Heart left ventricle (tissue), 13 donors: Measurements from ENCODE around the gene GOPC.

Source experiments
- CTCF ChIP-seq, 12 donors: fragments of 200-600 bp; sonication (generic) in 4 of 12; IDR thresholded peaks; one replicate each; pipeline versions ENCODE4 v1.5.0 to v1.8.0; 2018 to 2022; ENCODE audit warnings: antibody characterized with exemption in 12 of 12, mild to moderate bottlenecking in 5 of 12
- POLR2A ChIP-seq, 2 donors: fragments of 450-650 bp; IDR thresholded peaks; one replicate each; pipeline ENCODE4 v1.6.1; 2017; ENCODE audit warnings: antibody characterized with exemption in 2 of 2, mild to moderate bottlenecking in 2 of 2, moderate library complexity in 2 of 2
- donor health status: ischemic (EF 13 %, LVEDD 7.1; RV severe dilation, severe dysfunction).
- donor health status: DM: no; HTN: yes; CAD: no.
- donor health status: DM: no; HTN: no; CAD: no.
- donor health status: ischemic (EF 25% LVEDD 6.9; RV normal size, moderate dysfunction).
- donor health status: ischemic (EF 25% LVEDD 5.7; RV mildly dilated, moderate dysfunction).
- donor health status: ischemic (EF 35%, LVEDD 5.7; RV mildly dilated, moderate dysfunction).
- donor health status: nonischemic (EF 11% LVEDD 7.7; RV severe dilation, severe dysfunction).
- donor health status: DM: yes; HTN: yes; CAD: no.
- donor health status: PGD.
- donor health status: ischemic (EF 29% LVEDD 5.4; RV normal size, mild dysfunction).
- donor health status: nonischemic (EF 23%, LVEDD 6.1; RV moderate dilation, normal function).

DNA sequence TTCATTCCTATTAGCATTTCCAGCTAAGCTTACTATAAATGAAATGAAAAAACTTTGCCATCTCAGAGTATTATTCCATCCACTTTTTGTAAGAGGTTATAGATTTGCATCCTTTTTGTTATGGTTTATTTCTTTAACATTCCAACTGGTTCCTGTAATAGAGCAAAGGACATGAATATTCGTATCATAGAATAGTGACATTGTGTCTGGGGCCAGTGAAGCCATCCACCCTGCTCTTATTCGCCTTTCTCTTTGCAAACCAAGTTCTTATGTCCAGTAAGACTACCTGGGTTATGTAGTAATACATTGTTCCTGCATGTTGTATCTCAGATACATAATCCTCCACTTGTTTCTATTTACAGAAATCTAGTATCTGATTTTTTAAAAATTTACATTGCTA lies 76.7 kb downstream of the GOPC start:
- TF ChIP-seq CTCF (IDR thresholded peaks at IDR 0.05) = no peak
- TF ChIP-seq POLR2A (IDR thresholded peaks at IDR 0.05) = no peak
